PC-3 (cell line): ENCODE results near the gene ASH1L.
"Not testable (repeated sequence)": the region's sequence is repeated elsewhere in the genome, so short reads cannot be mapped to it uniquely, and the experiment has no call there.

Source experiments
- EZH2 ChIP-seq: fragments of 300-600 bp; sonication (generic); IDR thresholded peaks from one replicate; pipeline ENCODE4 v1.6.1; 2017; ENCODE audit warnings: antibody characterized with exemption, mild to moderate bottlenecking, low read length; ENCODE audit not compliant: unreplicated experiment
- TF ChIP-seq, protein P1 (sequence below): fragments of 300-600 bp; sonication (generic); conservative IDR thresholded peaks from 2 replicates; pipeline ENCODE4 v1.5.1; 2017; ENCODE audit warnings: antibody characterized with exemption, low read depth, mild to moderate bottlenecking, low read length

DNA sequence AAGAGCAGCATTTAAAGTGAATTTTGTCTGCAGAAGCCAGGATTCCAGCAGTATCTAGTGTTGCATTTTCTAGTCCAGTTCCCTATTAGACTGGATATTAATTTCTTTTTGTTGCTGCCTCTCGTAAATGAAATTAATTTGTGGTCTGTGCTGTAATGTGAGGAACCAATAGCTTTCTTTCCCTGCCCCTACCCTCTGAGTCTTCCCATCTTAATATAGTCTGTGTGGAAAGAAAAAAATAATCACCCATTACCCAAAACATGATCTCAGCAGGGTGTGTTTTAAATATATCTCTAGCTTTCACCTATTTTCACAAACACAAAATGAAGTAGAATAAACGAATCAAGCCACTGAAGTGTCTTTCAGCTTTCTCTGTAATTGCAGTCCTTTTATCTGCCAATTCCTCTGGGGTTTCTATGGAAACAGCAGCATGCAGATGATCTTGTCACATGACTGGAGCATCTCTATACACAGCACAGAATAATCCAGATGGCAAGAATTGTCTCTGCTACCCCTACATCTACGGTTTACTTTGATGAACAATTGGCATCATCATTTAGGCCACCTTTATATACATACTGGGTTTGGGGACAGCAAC is 33.4 kb upstream of the ASH1L start:
- TF ChIP-seq, protein P1, sequence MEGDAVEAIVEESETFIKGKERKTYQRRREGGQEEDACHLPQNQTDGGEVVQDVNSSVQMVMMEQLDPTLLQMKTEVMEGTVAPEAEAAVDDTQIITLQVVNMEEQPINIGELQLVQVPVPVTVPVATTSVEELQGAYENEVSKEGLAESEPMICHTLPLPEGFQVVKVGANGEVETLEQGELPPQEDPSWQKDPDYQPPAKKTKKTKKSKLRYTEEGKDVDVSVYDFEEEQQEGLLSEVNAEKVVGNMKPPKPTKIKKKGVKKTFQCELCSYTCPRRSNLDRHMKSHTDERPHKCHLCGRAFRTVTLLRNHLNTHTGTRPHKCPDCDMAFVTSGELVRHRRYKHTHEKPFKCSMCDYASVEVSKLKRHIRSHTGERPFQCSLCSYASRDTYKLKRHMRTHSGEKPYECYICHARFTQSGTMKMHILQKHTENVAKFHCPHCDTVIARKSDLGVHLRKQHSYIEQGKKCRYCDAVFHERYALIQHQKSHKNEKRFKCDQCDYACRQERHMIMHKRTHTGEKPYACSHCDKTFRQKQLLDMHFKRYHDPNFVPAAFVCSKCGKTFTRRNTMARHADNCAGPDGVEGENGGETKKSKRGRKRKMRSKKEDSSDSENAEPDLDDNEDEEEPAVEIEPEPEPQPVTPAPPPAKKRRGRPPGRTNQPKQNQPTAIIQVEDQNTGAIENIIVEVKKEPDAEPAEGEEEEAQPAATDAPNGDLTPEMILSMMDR: not testable (repeated sequence)
- TF ChIP-seq EZH2: not testable (repeated sequence)
